MCF 10A (cell line): Measurements from ENCODE around the gene TSC22D1. TPM values are rescaled to one million over a fixed set of nuclear protein-coding genes. Genes with fewer than 3 reads are reported as not detected.

Experiments
- BruUV-seq: library from RNA; stranded (reverse); fragments of 400-500 nt; replicated peaks from 2 replicates; lab custom pipeline; 2021; lab: Mats Ljungman, UMichigan
- CTCF ChIA-PET: fragments of 300-600 bp; sonication (Branson Sonifier 250); formaldehyde crosslinking; extraction: SDS; loops from one replicate; lab custom pipeline; 2021; ENCODE audit warnings: antibody characterized with exemption, inconsistent platforms; lab: Yijun Ruan, JAX
- POLR2A ChIA-PET: fragments of 300-600, 350-650 bp; sonication (Branson Sonifier 250); formaldehyde crosslinking; extraction: SDS; loops from one replicate; lab custom pipeline; 2020; ENCODE audit warnings: antibody characterized with exemption, inconsistent platforms; lab: Yijun Ruan, JAX
- DNase-seq: peaks from one replicate; pipeline ENCODE4 v3.0.0-alpha.2; 2018; ENCODE audit not compliant: unreplicated experiment
- H3K27ac Mint-ChIP-seq: one replicate; pipeline ENCODE4 v1.8.0; 2022; ENCODE audit warnings: mild to moderate bottlenecking, low read depth, mixed read lengths; ENCODE audit not compliant: unreplicated experiment
- H3K27me3 Mint-ChIP-seq: one replicate; pipeline ENCODE4 v1.8.0; 2022; ENCODE audit warnings: mixed read lengths; ENCODE audit not compliant: insufficient read depth, unreplicated experiment
- H3K36me3 Mint-ChIP-seq: one replicate; pipeline ENCODE4 v1.8.0; 2022; ENCODE audit warnings: mild to moderate bottlenecking, moderate library complexity, mixed read lengths; ENCODE audit not compliant: insufficient read depth, unreplicated experiment
- H3K4me1 Mint-ChIP-seq: one replicate; pipeline ENCODE4 v1.8.0; 2022; ENCODE audit warnings: mixed read lengths; ENCODE audit not compliant: insufficient read depth, unreplicated experiment
- H3K4me3 Mint-ChIP-seq: one replicate; pipeline ENCODE4 v1.8.0; 2022; ENCODE audit warnings: mild to moderate bottlenecking, moderate library complexity, mixed read lengths; ENCODE audit not compliant: unreplicated experiment
- H3K9me3 Mint-ChIP-seq: one replicate; pipeline ENCODE4 v1.8.0; 2022; ENCODE audit warnings: mixed read lengths; ENCODE audit not compliant: unreplicated experiment
- CTCF ChIP-seq: fragments of 200-600 bp; IDR thresholded peaks from one replicate; pipeline ENCODE4 v1.8.0; 2022; ENCODE audit warnings: antibody characterized with exemption, mild to moderate bottlenecking; ENCODE audit not compliant: unreplicated experiment
- intact Hi-C: fragments of 100-400 bp; cut with micrococcal nuclease; formaldehyde crosslinking; loops from 2 replicates; pipeline ENCODE4 v1.14.1; 2022
- total RNA-seq: library from RNA; stranded (reverse); gene quantifications from 2 replicates; pipeline ENCODE4 v1.2.3, GENCODE V29; 2022

Gene TSC22D1
- total RNA-seq, 1 experiment from 2014 or later = 153 TPM

GRCh38 chr13:44468874-44469273 is 107.3 kb downstream of the TSC22D1 start:
- BruUV-seq = no TSS peak
- Mint-ChIP-seq H3K27me3 (no peaks in the 10 kb centered on the region), H3K4me1 (peaks cover 6% of the 10 kb centered on the region), H3K4me3 (no peak overlapping the region), H3K27ac (no peak overlapping the region), H3K9me3 (no peaks in the 10 kb centered on the region), H3K36me3 (peaks cover 6% of the 10 kb centered on the region)
- no peak for TF ChIP-seq CTCF
- ChIA-PET CTCF (interaction anchor here (0.6 to 6.6 kb wide), 10 partner anchors 9 to 994 kb away, joined by 3 to 63 read pairs (median 7); no protein-coding TSS in a partner anchor), POLR2A (interaction anchor here (0.5 to 1.7 kb wide), 5 partner anchors 8 to 258 kb away, joined by 3 to 6 read pairs (median 3); no protein-coding TSS in a partner anchor)
- DNase-seq = no peak
- intact Hi-C loops = no loop called here

- ChIA-PET CTCF (interaction anchor here (0.7 to 4.1 kb wide), 6 partner anchors 8 to 560 kb away, joined by 3 to 20 read pairs (median 8); no protein-coding TSS in a partner anchor), POLR2A (interaction anchor here (0.6 to 0.8 kb wide), 2 partner anchors 9 to 17 kb away, joined by 3 to 5 read pairs; no protein-coding TSS in a partner anchor)
- no peak overlapping the region for H3K4me3 Mint-ChIP-seq
- H3K27me3 Mint-ChIP-seq = no peaks in the 10 kb centered on the region
- H3K36me3 Mint-ChIP-seq = no peaks in the 10 kb centered on the region
- H3K9me3 Mint-ChIP-seq = no peaks in the 10 kb centered on the region
- no peak for TF ChIP-seq CTCF
- no peak overlapping the region for H3K27ac Mint-ChIP-seq
- BruUV-seq = no TSS peak
- peaks cover 6% of the 10 kb centered on the region for H3K4me1 Mint-ChIP-seq
- intact Hi-C loops = no loop called here
- DNase-seq = no peak
These were observed 110.8 kb downstream of the TSC22D1 start for GRCh38 chr13:44465318-44465717.

GRCh38 chr13:44464471-44464870 is 111.7 kb downstream of the TSC22D1 start:
- ChIA-PET CTCF (interaction anchor here (0.7 to 4.1 kb wide), 6 partner anchors 9 to 559 kb away, joined by 3 to 20 read pairs (median 7); no protein-coding TSS in a partner anchor), POLR2A (interaction anchor here (0.6 to 0.8 kb wide), 2 partner anchors 9 to 1587 kb away, joined by 3 to 5 read pairs; no protein-coding TSS in a partner anchor)
- BruUV-seq = no TSS peak
- Mint-ChIP-seq H3K9me3 (no peaks in the 10 kb centered on the region), H3K27ac (no peak overlapping the region), H3K36me3 (no peaks in the 10 kb centered on the region), H3K4me1 (peaks cover 6% of the 10 kb centered on the region), H3K4me3 (no peak overlapping the region), H3K27me3 (no peaks in the 10 kb centered on the region)
- intact Hi-C loops = no loop called here
- no peak for DNase-seq
- TF ChIP-seq CTCF = no peak

GRCh38 chr13:44463759-44464158 is 112.4 kb downstream of the TSC22D1 start:
- Mint-ChIP-seq H3K4me3 (no peak overlapping the region), H3K27me3 (no peaks in the 10 kb centered on the region), H3K27ac (no peak overlapping the region), H3K9me3 (no peaks in the 10 kb centered on the region), H3K36me3 (no peaks in the 10 kb centered on the region), H3K4me1 (peaks cover 6% of the 10 kb centered on the region)
- ChIA-PET CTCF (interaction anchor here (1.0 to 4.1 kb wide), 3 partner anchors 15 to 558 kb away, joined by 3 to 18 read pairs (median 11); no protein-coding TSS in a partner anchor), POLR2A (interaction anchor here (0.7 to 1.3 kb wide), 2 partner anchors 10 to 557 kb away, joined by 3 read pairs; no protein-coding TSS in a partner anchor)
- no peak for DNase-seq
- no TSS peak for BruUV-seq
- TF ChIP-seq CTCF = no peak
- intact Hi-C loops = no loop called here
